HG02642 (cell line): ENCODE data around the gene COQ5.

Experiments
- ATAC-seq: cut with Tn5 transposase; IDR thresholded peaks from one replicate; pipeline ENCODE4 v1.9.1; 2021; ENCODE audit warnings: mild to moderate bottlenecking; ENCODE audit not compliant: unreplicated experiment, poor library complexity

The COQ5 gene

DNA sequence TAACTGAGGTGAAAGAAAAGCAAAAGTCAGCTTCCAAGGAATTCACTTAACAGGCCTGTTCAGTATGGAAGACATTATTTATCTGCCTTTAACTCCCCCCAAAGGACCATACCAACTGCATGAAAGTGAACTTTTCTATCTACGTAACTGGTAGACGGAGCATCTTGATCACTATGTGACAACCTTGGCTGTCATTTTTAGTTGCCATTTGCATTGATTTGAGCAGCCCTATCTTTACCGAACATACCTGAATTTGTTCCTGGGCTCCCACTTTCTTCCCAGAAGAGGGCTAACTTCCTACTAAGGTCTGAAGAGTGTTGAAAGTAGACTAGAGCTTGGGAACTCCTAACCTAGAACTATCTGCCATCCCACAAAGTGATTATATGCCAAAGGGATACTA, 68.8 kb downstream of the COQ5 start:
- ATAC-seq = no peak

DNA sequence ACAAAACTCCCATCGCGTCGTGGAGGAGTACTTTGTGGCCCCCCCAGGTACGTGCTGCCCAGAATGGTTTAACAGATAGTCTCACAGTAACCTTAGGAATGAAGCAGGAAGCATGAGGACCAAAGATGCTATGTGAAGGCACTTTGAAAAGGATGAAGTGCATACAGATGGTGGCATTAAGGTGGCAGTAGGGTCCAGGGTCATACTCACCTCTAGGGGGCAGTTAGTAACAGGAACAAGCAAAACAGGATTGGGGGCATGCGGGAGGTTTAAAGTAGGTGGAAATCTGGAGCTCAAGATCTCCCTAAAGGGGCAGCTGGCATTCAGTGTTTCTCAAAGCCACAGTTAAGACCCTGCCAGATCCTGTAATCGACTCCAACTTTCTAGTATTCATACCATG, 71.8 kb downstream of the COQ5 start:
- no peak for ATAC-seq

DNA sequence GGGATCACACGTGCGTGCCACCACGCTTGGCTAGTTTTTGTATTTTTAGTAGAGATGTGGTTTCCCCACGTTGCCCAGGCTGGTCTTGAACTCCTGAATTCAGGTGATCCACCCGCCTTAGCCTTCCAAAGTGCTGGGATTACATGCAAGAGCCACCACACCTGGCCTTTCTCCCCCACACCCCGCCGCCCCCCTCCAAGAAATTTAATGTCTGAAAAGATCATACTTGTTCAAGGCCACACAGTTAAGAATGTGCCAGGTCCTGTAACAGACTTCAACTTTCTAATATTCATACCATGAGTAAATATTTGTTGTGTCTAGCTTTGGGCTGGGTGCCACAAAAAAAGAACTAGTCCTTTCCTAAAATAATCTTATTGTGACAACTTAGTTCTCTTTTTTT, 73.7 kb downstream of the COQ5 start:
- no peak for ATAC-seq

DNA sequence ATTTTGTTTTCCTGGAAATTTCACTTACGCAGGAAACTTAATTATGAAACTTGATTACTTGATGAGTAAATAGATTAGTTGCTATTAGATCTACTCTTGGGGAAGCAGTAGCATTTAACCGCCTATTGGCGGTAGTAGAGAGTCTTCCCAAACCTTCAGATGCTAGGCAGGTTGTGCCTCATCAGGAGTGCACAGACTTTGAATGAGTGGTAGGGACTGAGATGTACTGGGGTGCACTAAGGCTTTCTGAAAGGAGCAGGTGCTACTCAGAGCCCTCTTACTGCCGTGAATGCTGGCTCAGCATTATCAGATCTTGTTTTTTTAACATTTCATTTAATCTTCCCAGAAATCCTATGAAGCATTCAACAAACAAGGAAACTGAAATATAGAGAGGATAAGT, 75.0 kb downstream of the COQ5 start:
- no peak for ATAC-seq
